Activated T-cell treated with anti-CD3 and anti-CD28 coated beads, Interleukin-2, amount 50 U/mL, for 1 hour (primary cell): ENCODE results near the gene MYMX.
"Not testable (repeated sequence)": the region's sequence is repeated elsewhere in the genome, so short reads cannot be mapped to it uniquely, and the experiment has no call there.

Experiments
- DNase-seq: peaks from one replicate; pipeline ENCODE4 v3.0.0-alpha.2; 2020

MYMX gene

GRCh38 chr6:44188819-44189218, 27.9 kb upstream of the MYMX start:
- no peak for DNase-seq

- DNase-seq = no peak
Observed at GRCh38 chr6:44189257-44189656, 27.5 kb upstream of the MYMX start.

- DNase-seq = no peak
Observed at GRCh38 chr6:44190715-44191114, 26.0 kb upstream of the MYMX start.

- DNase-seq = no peak
Observed at GRCh38 chr6:44192428-44193041, 24.2 kb upstream of the MYMX start.

- no peak for DNase-seq
Observed at GRCh38 chr6:44193307-44193910, 23.3 kb upstream of the MYMX start.

- no peak for DNase-seq
Observed at GRCh38 chr6:44194326-44194725, 22.4 kb upstream of the MYMX start.

- not testable (repeated sequence) for DNase-seq
Observed at GRCh38 chr6:44196351-44196750, 20.4 kb upstream of the MYMX start.

GRCh38 chr6:44198684-44199083, 18.0 kb upstream of the MYMX start:
- DNase-seq = no peak

- DNase-seq = no peak
Observed at GRCh38 chr6:44199883-44200282, 16.8 kb upstream of the MYMX start.

- no peak for DNase-seq
Observed at GRCh38 chr6:44201200-44201599, 15.5 kb upstream of the MYMX start.

GRCh38 chr6:44201638-44202303, 15.0 kb upstream of the MYMX start:
- DNase-seq = no peak

GRCh38 chr6:44202332-44202971, 14.3 kb upstream of the MYMX start:
- no peak for DNase-seq

GRCh38 chr6:44202972-44203750, 13.6 kb upstream of the MYMX start:
- DNase-seq = no peak

- no peak for DNase-seq
Observed at GRCh38 chr6:44203955-44204354, 12.8 kb upstream of the MYMX start.

GRCh38 chr6:44207966-44208365, 8.8 kb upstream of the MYMX start:
- DNase-seq = no peak

- no peak for DNase-seq
Observed at GRCh38 chr6:44211284-44211683, 5.4 kb upstream of the MYMX start.

- no peak for DNase-seq
Observed at GRCh38 chr6:44214307-44214706, 2.4 kb upstream of the MYMX start.

- DNase-seq = no peak
Observed at GRCh38 chr6:44217332-44218143, 812 bp downstream of the MYMX start.

- DNase-seq = no peak
Observed at GRCh38 chr6:44219053-44219814, 2.5 kb downstream of the MYMX start.

GRCh38 chr6:44219815-44220784, 3.4 kb downstream of the MYMX start:
- no peak for DNase-seq
